Breast epithelium (tissue), 3 donors: ENCODE data around the gene KCNQ1OT1.

ENCODE experiments used
- CTCF ChIP-seq, 3 donors: fragments of 450-650 bp; IDR thresholded peaks; one replicate each; pipeline ENCODE4 v1.5.1; 2016 to 2017; ENCODE audit warnings: antibody characterized with exemption in 3 of 3, mild to moderate bottlenecking in 3 of 3, moderate library complexity in 3 of 3
- POLR2A ChIP-seq: fragments of 450-650 bp; IDR thresholded peaks from one replicate; pipeline ENCODE4 v1.6.1; 2016; ENCODE audit warnings: antibody characterized with exemption, mild to moderate bottlenecking, moderate library complexity
- POLR2AphosphoS5 ChIP-seq, 3 donors: sonication (generic); formaldehyde crosslinking; IDR thresholded peaks; one replicate each; pipeline ENCODE4 v1.6.1; 2017; ENCODE audit warnings: antibody characterized with exemption in 3 of 3

GRCh38 chr11:2697866-2698265, 1.9 kb downstream of the KCNQ1OT1 start:
- TF ChIP-seq CTCF (IDR thresholded peaks at IDR 0.05): no peak
- no peak for TF ChIP-seq POLR2A
- TF ChIP-seq POLR2AphosphoS5 (IDR thresholded peaks at IDR 0.05): no peak
